Stimulated activated CD4-positive, alpha-beta T cell treated with anti-CD3 and anti-CD28 coated beads, Interleukin-1b, Interleukin-23, amount 100 ng/mL, for 48 hours (primary cell): ENCODE measurements around the gene ACTR6.
"Not testable (repeated sequence)": the region's sequence is repeated elsewhere in the genome, so short reads cannot be mapped to it uniquely, and the experiment has no call there.

ENCODE experiments used
- DNase-seq: peaks from one replicate; pipeline ENCODE4 v3.0.0-alpha.2; 2020

The ACTR6 gene

DNA sequence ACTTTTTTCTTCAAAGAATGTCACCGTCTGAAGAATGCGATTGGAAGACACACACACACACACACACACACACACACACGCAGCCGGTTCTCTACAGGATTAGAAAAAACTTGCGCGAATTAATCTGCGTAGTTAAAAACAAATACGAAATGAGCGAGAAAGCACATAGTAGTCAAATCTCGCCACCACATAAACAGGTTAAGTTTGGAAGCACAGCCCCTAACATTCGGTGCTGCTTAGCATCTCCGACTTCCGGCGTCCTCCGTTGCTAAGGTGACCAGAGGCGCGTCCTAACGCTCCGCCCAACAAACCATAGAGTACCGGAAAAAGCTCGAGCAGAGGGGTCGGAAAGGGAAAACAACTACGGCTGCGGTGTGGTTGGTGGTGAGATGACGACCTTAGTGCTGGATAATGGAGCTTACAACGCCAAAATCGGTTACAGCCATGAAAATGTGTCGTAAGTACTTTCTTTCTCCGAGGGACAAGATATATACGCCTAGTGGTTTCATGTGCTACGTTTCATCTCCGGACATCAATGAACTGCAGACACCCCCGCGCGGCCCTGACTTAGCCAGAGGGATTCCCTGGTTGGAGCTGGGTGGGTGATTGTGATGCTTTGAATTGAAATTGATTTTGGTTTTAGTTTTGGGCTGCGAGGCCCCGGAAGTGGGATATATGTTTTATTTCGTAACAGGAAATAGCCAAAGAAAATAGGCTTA, at the start of gene ACTR6:
TSS of gene ACTR6 (plus strand) at position 353 of the 719 bp plus-strand sequence. CDS start at position 390, 37 bp downstream.
- peak; percentile 96 for DNase-seq

DNA sequence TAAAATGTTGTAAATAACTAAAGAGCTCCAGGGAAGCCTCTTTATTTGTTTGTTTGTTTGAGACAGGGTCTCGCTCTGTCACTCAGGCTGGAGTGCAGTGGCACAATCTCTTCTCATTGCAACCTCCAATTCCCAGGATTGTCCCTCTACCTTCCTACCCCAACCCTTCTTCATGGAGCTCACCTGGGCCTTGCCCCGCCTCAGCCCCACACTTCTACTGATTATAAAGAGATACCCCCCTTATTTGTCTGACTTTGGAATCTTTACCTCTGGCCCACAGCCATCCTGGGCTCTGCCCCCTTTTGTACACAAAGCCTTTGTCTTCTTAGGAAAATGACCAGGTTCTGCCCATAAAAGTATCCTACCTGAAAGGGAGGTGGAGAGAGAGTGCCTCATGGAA, 48.8 kb upstream of the ACTR6 start:
- DNase-seq = no peak

DNA sequence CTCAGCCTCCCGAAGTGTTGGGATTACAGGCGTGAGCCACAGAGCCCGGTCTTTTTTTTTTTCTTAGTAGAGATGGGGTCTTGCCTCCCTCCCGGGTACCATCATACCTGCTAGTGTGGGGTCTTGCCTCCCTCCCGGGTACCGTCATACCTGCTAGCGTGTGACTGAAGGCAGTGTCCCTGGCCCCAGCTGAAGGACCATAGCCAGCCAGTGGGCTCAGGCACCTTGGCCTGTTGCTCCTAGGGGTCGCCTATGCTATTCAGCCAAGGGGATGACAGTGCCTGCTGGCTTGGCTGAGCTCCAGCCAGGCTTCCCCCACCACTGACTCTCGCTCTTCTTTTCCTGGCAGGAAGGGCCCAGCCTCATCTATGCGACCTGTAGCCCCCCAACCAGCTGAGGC, 47.5 kb upstream of the ACTR6 start:
- DNase-seq = no peak

DNA sequence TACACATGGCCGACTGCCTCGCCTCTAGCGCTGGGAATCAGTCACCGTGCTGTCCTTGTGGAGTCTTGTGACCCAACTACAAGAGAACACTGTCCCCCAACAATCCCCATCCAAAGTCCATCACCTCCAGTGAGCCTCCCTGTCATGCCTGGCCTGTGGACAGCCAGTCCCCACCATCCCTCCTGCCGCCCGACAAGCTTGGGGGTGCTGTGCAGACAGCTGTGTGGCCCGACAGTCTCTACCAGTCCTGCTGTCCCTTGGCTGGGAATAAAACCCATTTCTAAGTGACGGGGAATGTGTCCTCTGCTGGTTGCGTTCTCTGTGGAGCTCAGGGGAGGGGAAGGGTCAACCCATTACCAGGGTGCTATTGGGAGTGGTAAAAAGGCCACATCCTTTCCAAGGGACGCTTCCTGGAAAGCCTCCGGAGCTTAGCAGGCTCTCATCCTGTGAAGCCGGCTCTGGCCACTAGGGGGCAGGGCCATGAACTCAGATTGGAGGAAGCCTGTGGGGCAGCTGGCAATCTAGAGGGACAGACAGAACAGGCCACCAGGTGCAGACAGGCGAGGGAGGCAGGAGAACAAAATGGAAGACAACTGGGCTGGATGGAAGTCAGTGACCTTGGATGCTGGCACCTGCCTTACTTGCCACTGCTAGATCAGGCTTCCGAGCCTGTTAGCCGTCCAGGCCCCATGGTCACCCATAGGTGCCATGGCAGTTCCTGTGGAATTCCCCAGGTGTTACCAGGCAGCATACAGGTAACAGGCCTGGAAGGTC, 46.0 kb upstream of the ACTR6 start:
- DNase-seq = peak; percentile 68

DNA sequence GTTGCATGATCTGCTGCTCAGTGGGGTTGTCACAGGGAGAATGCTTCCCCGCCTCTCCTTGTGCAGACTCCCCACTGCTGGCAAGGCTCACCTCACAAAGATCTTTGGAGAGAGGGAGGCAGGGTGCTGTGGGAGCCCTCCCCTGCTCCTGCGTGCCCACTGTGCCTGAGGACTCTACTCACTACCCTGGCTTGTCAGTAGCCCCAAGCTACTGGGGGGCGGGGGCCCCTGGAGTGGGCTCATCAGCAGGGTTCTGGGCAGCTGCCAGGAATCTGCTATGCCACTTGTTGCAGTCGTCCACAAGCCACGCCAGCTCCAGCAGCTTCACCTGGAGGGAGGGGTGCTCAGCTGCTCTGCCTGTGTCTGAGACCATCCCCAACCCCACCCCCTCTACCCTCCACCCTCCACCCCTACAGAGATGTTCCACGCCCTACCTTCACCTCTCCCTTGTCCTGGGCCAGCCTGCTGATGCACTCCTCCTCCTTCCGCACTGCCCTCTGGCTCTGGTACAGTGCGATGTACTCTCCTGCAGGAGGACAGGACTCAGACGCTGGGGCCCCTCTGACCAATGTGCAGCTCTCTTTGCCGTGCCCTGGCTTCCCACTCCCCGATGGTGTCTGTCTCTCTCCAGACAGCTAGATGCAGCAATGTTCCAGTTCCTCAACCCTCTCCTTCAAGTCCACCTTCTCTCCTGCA, 43.7 kb upstream of the ACTR6 start:
- no peak for DNase-seq

DNA sequence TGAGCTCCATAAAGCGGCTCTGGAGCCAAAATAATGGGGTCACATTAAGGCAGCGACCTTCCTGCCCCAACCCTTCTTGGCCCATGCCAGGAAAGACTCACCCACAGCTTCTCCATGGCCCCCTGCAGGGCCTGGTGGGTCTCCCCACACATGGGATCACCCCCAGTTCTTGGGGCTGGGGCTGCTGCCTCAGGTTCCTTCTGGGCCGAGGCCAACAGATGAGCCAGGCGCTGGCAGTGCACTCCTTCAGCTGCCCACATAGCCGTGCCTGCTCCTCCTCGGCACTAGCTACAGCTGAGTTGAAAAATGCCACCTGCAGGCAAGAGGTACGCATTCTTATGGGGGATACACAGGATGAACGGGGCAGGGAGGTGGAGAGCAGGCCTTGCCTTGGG, 43.2 kb upstream of the ACTR6 start:
- DNase-seq = no peak

DNA sequence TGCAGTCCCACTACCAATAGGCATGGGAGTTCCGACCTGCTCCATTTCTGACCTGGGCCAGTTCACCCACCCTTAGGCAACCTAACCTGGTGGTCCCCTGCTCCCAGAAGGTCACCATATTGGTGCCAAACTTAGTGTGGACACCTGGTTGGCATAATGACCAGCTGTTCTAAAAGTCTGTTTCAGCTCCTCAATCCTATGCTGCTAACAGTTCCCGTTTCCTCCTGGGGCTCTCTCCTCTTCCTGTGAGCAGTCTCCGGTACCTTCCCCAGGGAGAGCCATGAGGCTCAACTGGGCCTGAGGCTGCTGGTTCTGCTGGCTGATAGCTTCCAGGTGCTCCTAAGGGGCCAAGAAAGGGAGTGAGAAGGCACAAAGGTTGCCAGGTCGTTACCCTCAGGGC, 42.1 kb upstream of the ACTR6 start:
- no peak for DNase-seq

DNA sequence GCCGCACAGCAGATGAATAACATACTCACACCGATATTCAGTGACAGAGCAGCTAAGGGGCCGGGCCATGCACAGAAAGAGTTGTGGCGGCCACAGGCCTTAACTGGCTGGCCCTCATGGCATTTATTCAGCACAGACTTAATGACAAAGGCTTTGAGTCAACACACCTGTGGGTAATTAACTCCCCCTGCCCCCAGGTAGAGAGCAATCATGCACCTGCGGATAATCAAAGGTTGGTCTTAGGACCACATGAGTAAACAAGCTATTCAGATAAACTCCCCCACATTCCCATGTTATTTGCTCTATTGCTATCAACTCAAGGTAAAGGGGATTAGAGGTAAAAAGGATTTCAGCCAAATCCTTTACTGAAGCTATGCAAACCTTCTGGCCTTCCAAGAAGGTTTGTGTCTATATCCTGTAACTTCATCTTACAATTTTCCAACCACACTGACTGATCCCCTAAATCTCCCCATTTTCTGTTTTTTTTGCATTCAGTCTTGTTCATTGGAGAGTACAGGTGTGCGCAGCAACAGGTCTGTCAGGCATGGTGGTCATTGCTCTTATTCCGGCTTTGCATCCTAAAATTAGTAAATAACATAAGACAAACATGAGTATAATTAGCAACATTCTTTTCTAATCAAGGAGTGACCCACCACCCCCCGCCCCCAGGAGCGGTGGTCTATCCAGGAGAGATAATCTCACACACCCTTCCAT, 41.1 kb upstream of the ACTR6 start:
- DNase-seq = no peak

DNA sequence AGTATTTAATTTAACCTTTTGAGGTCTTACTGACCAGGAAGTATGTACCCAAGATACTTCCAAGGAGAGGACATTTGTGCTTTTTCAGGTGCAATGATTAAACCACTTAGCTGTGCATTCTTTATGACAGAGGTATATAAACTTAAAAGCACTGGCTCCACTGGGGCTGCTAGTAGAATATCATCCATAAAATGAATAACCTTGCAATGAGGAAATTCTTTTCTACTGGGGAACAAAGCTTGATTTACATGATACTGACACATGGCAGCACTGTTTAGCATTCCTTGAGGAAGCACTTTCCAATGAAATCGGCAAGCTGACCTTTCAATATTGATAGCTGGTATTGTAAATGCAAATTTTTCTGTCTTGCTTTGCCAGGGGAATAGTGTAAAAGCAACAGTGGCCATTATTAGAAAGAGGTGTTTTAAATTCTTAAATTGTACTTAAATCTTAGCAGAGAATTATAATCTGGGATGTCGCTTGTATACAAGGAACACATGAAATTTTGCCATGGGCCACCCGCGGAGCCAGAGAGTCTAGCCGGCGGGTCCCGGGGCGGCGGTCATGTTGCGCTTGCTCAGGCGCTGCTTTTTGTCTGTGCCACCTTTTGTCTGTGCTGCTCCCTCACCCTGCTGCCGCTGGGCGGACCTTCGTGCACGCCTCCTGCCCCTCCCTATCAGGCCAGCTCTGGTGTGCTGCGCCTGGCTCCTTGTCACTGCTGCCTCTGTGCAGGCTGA, 37.0 kb upstream of the ACTR6 start:
- DNase-seq = peak; percentile 74

DNA sequence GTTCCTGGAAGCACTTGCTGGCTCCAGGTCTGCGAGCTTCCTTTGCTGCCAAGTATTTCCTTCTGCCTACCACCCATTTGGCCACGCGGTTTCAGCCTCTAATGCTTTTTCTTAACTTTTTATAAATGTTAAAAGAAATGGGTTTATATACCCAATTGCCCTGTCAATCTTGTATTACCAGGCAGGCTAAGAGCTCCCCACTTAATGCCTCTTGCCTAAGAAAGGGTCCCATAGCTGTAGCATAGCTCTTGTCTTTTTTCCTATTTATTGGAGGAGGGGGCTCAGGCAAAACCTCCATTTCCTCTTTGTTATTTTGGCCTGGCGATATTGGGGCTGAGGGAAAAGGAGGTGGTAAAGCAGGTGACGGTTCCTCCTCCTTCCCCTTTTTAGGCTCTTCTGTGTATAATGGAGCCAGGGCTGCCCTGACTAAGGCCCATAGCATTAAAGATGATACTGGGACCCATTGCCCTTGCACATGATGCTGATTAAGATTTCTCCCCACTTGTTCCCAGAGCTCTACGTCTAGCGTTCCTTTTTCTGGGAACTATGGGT, 36.4 kb upstream of the ACTR6 start:
- DNase-seq = no peak

DNA sequence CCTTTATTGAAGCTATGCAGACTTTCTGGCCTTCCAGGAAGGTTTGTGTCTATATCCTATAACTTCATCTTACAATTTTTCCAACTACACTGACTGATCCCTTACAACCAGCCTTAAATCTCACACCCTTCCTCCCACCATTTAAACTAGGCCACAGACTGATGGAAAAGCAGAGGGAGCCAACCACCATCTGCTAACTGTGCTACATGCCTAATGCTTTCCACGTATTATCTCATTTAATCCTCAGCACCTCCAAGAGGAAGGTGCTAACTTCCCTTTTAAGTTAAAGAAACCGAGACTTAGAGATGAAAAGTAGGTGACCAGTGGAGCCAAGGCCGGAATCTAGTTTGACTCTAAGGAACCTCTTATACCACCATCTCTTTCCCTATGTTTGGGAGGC, 35.3 kb upstream of the ACTR6 start:
- DNase-seq = no peak

DNA sequence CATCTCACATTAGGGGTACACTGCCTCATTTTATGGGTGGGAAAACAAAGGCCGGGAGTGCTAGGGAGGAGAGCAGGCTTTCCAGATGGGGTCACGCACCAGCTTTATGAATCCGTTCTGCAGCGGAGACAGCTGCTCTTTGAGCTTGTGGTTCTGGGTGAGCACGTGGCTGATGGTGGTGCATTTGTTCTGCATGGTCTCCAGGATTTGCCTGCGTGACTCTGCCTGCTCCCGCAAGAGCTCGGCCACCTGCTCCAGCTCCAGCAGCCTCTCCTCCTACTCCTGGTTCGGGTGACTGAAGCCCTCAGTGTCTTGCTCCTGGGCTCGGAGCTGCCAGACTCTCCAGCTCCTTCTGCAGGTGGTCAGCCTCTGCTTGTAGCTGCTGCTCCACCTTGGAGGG, 34.4 kb upstream of the ACTR6 start:
- DNase-seq = no peak

DNA sequence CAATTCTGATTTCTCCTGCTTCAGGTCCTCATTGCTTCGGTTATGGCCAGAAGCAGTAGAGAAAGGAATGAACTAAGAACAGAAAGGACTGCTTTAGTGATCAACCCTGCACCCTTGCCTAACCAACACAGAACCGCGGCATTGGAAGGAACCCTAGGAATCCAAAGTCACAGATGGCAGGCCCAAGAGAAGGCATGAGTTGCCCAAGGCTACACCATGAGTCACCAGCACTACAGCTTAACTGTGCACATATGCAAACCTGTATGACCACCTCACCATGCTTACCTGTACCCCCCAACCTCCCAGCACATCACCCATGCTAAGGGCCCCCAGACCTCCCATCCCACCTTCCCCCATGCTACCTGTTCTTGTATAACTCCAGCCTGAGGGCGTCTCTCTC, 32.1 kb upstream of the ACTR6 start:
- no peak for DNase-seq

DNA sequence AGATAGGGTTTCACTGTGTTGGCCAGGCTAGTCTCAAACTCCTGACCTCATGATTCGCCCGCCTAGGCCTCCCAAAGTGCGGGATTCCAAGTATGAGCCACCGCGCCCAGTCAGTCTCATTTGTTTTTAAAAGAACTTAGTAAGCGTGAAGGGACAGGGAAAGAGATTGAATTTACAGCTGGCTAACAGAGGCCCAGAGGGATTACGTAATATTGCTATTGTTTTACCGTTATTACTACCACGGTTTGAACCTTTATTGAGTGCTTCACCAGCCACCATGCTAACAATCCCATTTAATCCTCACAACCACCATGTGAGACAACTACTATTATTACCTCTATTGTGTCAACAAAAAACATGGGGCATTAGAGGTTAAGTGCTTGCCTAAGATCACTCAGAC, 31.3 kb upstream of the ACTR6 start:
- no peak for DNase-seq

DNA sequence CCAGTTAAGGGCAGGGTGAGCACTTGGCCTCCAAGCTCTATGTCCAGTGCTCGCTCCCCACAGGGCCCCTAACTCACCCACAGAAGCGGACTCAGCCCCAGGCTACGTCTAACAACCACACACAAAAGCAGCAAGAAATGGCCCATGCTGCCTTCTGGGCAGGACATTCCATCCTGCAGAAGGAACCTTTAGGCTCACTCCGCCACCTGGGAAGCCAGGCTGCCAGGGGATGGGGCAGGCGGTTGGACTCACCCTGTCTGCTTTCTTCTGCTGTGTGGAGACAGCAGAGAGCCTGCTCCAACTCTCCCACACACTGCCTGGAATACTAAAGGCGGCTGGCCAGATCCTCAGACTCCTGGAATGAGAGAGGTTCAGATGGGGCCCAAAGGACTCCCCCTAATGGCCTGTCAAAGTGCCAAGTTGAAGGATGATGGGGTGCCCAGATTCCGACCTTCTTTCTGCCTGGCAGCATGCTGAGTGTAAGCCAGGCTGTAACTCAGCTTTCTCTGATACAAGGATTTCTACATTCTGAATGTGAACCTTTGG, 30.2 kb upstream of the ACTR6 start:
- no peak for DNase-seq

DNA sequence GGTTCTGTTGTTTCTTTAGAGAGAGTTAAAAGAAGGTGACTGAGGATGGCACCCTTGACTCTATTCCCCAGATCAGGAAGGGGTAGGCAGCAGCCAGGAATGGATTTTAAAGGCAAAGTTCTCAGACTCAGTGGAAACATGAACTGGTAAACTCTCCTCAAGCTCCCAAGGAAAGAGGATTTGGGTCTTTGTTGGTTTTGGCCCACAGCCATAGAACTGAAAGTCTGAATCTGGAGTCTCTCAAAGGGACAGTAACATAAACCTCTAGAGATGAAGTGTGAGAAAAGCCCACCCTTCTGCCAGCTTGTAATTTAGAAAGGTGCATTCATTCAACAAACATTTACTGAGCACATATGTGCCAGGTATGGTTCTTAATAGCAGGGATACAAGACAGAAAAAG, 29.4 kb upstream of the ACTR6 start:
- no peak for DNase-seq

DNA sequence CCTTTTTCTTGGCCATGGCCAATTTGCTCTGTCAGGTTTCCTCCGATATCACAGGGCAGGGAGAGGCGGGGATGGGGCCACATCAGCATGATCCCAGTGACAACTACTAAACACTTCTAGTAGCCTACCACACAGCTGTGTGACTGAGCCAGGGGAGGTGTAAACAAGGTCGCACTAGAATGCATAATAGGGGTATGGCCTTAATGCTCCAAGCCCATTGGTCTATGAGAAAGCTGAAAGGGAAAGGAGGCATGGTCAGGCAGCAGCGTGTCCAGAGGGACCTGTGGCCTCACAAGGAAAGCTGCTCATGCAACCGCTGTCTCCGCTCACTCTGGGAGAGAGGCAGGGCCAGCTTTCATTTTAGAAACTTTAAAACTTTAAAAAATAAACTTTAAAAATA, 27.5 kb upstream of the ACTR6 start:
- DNase-seq = no peak

DNA sequence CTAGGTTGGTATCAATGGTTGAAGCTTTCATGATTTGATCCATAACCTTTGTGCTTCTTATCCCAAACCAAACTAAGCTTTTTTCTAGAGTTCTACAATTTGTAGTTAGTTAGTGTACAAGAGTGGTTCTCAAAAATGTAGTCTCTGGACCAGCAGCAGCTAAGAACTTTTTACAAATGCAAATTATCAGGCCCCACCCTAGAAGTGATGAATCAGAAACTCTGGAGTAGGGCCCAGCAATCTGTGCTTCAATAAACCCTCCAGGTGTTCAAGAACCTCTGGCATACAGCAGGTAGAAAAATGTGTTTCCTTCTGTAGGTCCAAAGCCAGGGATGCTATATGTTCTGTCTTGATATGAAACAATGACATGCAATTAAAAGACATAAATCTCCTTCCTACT, 26.1 kb upstream of the ACTR6 start:
- no peak for DNase-seq

DNA sequence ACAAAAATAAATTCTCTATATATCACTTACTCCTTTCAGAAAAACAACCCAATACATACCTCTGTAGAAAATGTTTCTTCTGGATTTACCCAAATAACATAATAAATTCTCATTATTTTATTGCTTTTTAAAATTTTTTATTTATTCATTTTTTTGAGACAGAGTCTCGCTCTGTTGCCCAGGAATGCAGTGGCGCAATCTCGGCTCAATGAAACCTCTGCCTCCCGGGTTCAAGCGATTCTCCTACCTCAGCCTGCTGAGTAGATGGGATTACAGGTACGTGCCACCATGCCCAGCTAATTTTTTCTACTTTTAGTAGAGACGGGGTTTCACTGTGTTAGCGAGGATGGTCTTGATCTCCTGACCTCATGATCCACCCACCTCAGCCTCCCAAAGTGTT, 24.1 kb upstream of the ACTR6 start:
- DNase-seq = not testable (repeated sequence)

DNA sequence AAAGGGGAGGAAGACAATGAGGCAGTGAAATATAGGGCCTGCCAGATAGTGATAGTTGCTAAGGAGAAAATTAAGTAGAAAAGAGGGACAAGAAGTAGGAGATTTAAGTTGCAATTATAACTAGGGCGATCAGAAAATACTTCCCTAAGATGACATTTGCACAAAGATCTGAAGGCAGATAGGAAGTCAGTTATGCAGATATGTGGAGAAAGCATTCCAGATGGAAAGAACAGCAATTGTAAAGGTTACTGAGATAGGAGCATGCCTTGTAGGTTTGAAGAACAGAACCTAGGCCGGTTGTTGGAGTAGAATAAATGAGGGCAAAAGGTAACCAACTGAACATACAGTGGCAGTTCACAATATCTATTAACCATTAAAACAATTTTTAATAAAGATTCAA, 21.4 kb upstream of the ACTR6 start:
- no peak for DNase-seq

DNA sequence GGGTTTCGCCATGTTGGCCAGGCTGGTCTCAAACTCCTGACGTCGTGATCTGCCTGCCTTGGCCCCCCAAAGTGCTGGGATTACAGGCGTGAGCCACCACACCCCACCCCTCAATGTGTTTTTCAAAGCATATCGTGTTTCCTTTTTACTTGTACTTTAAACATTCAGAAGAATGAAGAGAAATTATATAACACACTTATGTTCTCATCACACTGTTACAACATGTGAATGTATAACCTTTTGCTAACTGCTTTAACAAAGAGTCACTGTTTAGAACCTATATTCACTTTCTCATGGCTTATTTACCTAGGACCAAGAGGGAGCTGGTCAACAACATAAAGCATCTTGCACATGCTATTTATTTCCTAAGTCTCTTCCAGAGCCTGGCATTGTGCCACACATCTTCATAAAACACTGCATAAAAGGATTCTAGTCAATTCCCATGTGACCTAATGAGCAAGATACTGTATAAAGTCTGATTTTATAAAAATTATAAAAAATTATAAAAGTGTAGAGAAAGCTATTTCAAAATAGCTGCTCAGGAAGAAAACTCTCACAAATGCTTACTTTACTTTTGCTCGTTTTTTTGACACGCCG, 16.0 kb upstream of the ACTR6 start:
- no peak for DNase-seq
